HepG2 (cell line): ENCODE results near the gene KAZALD1. TPM values are rescaled to one million over a fixed set of nuclear protein-coding genes. Genes with fewer than 3 reads are reported as not detected.

Source experiments
- JARID2 ChIP-seq: sonication (generic); formaldehyde crosslinking; IDR thresholded peaks from 2 replicates; pipeline ENCODE4 v1.8.1; 2023; ENCODE audit warnings: missing genetic modification reagents, inconsistent platforms; ENCODE audit not compliant: insufficient replicate concordance
- MLX ChIP-seq: IDR thresholded peaks from 2 replicates; pipeline ENCODE4 v1.6.1; 2016
- MTA3 ChIP-seq: sonication (generic); formaldehyde crosslinking; IDR thresholded peaks from 2 replicates; pipeline ENCODE4 v1.4.0; 2020; ENCODE audit warnings: missing genetic modification reagents
- NFE2L2 ChIP-seq: fragments of 150-350 bp; IDR thresholded peaks from 2 replicates; pipeline ENCODE4 v1.6.1; 2014; ENCODE audit warnings: low read length
- POLR2AphosphoS5 ChIP-seq: IDR thresholded peaks from 2 replicates; pipeline ENCODE4 v1.6.1; 2012; ENCODE audit warnings: low read depth, low read length
- TIGD3 ChIP-seq: sonication (generic); formaldehyde crosslinking; IDR thresholded peaks from 2 replicates; pipeline ENCODE4 v1.5.1; 2020; ENCODE audit warnings: mild to moderate bottlenecking, missing genetic modification reagents, borderline replicate concordance
- TP53 ChIP-seq: sonication (generic); formaldehyde crosslinking; conservative IDR thresholded peaks from 2 replicates; pipeline ENCODE4 v1.4.0; 2020; ENCODE audit warnings: missing genetic modification reagents
- TRIM24 ChIP-seq: sonication (generic); formaldehyde crosslinking; IDR thresholded peaks from 2 replicates; pipeline ENCODE4 v1.8.0; 2022; ENCODE audit warnings: mild to moderate bottlenecking, missing genetic modification reagents
- ZBTB37 ChIP-seq: sonication (generic); formaldehyde crosslinking; IDR thresholded peaks from 2 replicates; pipeline ENCODE4 v1.4.0; 2020; ENCODE audit warnings: mild to moderate bottlenecking, missing genetic modification reagents
- ZNF230 ChIP-seq: sonication (generic); formaldehyde crosslinking; IDR thresholded peaks from 2 replicates; pipeline ENCODE4 v1.4.0; 2020; ENCODE audit warnings: mild to moderate bottlenecking, missing genetic modification reagents
- ZNF770 ChIP-seq: sonication (generic); formaldehyde crosslinking; IDR thresholded peaks from 2 replicates; pipeline ENCODE4 v1.5.0; 2020; ENCODE audit warnings: mild to moderate bottlenecking, missing genetic modification reagents
- polyA plus RNA-seq, 8 experiments: library from polyadenylated mRNA; depleted of rRNA in 3 of 8; stranded (reverse) in 7 of 8; unstranded in 1 of 8; fragments of >200 nt; fragmentation: Illumina TruSeq in 4 of 8; extraction: Trizol in 4 of 8; gene quantifications; 2 replicates each; pipeline versions ENCODE4 v1.2.1 to v1.2.3, GENCODE V29; 2011 to 2016; ENCODE audit warnings: low read depth in 4 of 8, missing spikeins in 1 of 8, mixed read lengths in 1 of 8; ENCODE audit not compliant: insufficient read depth in 1 of 8
- total RNA-seq, 5 experiments: library from RNA; depleted of rRNA; stranded (reverse); fragments of >200 nt; fragmentation: Illumina TruSeq; extraction: Trizol; gene quantifications; 2 replicates each; pipeline ENCODE4 v1.2.3, GENCODE V29; 2016; ENCODE audit warnings: low read depth in 1 of 5
- TF ChIP-seq, protein P1 (sequence below): sonication (generic); formaldehyde crosslinking; IDR thresholded peaks from 2 replicates; pipeline ENCODE4 v1.5.1; 2020; ENCODE audit warnings: mild to moderate bottlenecking, moderate library complexity, missing genetic modification reagents
- TF ChIP-seq, protein P2 (sequence below): sonication (generic); formaldehyde crosslinking; IDR thresholded peaks from 2 replicates; pipeline ENCODE4 v1.4.0; 2020; ENCODE audit warnings: low read depth, mild to moderate bottlenecking, missing genetic modification reagents
- TF ChIP-seq, protein P3 (sequence below): sonication (generic); formaldehyde crosslinking; IDR thresholded peaks from 2 replicates; pipeline ENCODE4 v1.8.1; 2023; ENCODE audit warnings: mild to moderate bottlenecking, missing genetic modification reagents
- TF ChIP-seq, protein P4 (sequence below): sonication (generic); formaldehyde crosslinking; IDR thresholded peaks from 2 replicates; pipeline ENCODE4 v1.5.0; 2020; ENCODE audit warnings: mild to moderate bottlenecking, missing genetic modification reagents

Gene KAZALD1
- total and polyA plus RNA-seq, 2 of the 13 experiments (the other 11 are each of a cell fraction or from before 2014, with no cell fraction given): 16.7 to 27.7 TPM

DNA sequence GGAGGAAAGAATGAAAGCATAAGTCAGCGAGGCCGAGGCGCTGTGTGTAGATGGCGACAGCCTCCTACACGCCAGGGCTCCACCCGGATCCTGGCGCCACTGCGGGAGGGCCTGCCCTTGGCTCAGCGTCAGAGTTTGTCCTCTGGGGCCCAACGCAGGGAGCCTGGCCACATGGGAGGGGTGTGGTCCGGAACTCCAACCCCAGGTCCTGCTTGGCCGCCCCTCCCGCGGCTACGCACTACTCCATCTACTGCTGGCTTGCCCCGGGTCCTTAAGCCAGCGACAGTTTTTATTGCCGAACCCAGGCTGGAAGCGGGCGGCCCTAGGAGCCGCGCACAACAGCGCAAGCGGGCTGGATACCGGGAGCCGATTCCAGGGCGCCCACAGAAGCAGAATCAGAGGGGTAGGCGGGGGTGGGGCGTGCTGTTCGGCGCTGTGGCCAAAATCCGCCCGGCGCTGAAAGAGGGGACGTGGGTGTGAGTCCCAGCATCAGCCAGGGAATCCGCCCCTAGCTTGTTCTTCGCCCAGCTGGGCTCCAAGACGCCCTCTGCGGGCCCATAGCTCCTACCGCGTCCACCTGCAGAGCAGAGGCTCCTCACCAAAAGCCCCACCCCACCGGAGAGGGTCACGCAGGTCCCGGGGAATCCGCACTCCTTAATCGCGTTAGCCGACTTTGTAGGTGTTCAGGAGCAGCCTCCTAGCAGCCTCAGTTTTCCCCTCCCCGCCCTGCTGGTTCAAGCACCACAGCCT is 4.5 kb downstream of the KAZALD1 start (continued):
- TF ChIP-seq, protein P1, sequence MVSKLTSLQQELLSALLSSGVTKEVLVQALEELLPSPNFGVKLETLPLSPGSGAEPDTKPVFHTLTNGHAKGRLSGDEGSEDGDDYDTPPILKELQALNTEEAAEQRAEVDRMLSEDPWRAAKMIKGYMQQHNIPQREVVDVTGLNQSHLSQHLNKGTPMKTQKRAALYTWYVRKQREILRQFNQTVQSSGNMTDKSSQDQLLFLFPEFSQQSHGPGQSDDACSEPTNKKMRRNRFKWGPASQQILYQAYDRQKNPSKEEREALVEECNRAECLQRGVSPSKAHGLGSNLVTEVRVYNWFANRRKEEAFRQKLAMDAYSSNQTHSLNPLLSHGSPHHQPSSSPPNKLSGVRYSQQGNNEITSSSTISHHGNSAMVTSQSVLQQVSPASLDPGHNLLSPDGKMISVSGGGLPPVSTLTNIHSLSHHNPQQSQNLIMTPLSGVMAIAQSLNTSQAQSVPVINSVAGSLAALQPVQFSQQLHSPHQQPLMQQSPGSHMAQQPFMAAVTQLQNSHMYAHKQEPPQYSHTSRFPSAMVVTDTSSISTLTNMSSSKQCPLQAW (CRISPR knock-in tag): no peak
- TF ChIP-seq MLX (CRISPR knock-in tag) (peak; percentile 88), NFE2L2 (no peak), TRIM24 (CRISPR knock-in tag) (no peak), POLR2AphosphoS5 (peak; percentile 65), ZNF230 (CRISPR knock-in tag) (peak; percentile 55; the same call in 1 of the 2 replicates), JARID2 (no peak), TIGD3 (CRISPR knock-in tag) (peak; percentile 67; the same call in 1 of the 2 replicates), ZNF770 (CRISPR knock-in tag) (peak; percentile 26; the same call in 1 of the 2 replicates), ZBTB37 (peak; percentile 20; the same call in 1 of the 2 replicates), MTA3 (no peak), TP53 (CRISPR knock-in tag) (no peak)
- TF ChIP-seq, protein P2, sequence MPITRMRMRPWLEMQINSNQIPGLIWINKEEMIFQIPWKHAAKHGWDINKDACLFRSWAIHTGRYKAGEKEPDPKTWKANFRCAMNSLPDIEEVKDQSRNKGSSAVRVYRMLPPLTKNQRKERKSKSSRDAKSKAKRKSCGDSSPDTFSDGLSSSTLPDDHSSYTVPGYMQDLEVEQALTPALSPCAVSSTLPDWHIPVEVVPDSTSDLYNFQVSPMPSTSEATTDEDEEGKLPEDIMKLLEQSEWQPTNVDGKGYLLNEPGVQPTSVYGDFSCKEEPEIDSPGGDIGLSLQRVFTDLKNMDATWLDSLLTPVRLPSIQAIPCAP (CRISPR knock-in tag): no peak
- TF ChIP-seq, protein P3, sequence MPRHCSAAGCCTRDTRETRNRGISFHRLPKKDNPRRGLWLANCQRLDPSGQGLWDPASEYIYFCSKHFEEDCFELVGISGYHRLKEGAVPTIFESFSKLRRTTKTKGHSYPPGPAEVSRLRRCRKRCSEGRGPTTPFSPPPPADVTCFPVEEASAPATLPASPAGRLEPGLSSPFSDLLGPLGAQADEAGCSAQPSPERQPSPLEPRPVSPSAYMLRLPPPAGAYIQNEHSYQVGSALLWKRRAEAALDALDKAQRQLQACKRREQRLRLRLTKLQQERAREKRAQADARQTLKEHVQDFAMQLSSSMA (CRISPR knock-in tag): no peak
- TF ChIP-seq, protein P4, sequence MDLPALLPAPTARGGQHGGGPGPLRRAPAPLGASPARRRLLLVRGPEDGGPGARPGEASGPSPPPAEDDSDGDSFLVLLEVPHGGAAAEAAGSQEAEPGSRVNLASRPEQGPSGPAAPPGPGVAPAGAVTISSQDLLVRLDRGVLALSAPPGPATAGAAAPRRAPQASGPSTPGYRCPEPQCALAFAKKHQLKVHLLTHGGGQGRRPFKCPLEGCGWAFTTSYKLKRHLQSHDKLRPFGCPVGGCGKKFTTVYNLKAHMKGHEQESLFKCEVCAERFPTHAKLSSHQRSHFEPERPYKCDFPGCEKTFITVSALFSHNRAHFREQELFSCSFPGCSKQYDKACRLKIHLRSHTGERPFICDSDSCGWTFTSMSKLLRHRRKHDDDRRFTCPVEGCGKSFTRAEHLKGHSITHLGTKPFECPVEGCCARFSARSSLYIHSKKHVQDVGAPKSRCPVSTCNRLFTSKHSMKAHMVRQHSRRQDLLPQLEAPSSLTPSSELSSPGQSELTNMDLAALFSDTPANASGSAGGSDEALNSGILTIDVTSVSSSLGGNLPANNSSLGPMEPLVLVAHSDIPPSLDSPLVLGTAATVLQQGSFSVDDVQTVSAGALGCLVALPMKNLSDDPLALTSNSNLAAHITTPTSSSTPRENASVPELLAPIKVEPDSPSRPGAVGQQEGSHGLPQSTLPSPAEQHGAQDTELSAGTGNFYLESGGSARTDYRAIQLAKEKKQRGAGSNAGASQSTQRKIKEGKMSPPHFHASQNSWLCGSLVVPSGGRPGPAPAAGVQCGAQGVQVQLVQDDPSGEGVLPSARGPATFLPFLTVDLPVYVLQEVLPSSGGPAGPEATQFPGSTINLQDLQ (CRISPR knock-in tag): 0 out of 2 replicates have a peak, but pooled peaks have one; percentile 24
